GM23338 (cell line): Measurements from ENCODE around the gene NKAIN2.

ENCODE experiments used
- CREB1 ChIP-seq: fragments of 250-450 bp; sonication (Bioruptor Pico); IDR thresholded peaks from 2 replicates; pipeline ENCODE4 v1.5.0; 2020; ENCODE audit warnings: low read depth, mild to moderate bottlenecking, moderate library complexity
- EZH2 ChIP-seq: fragments of 200-600 bp; sonication (generic); IDR thresholded peaks from one replicate; pipeline ENCODE4 v1.8.0; 2017; ENCODE audit warnings: antibody characterized with exemption, mild to moderate bottlenecking, low read depth; ENCODE audit not compliant: unreplicated experiment
- EZH2phosphoT487 ChIP-seq: fragments of 200-600 bp; sonication (generic); IDR thresholded peaks from one replicate; pipeline ENCODE4 v1.8.1; 2018; ENCODE audit warnings: antibody characterized with exemption; ENCODE audit not compliant: unreplicated experiment
- JUNB ChIP-seq: IDR thresholded peaks from one replicate; pipeline ENCODE4 v1.6.1; 2016; ENCODE audit warnings: antibody characterized with exemption; ENCODE audit not compliant: unreplicated experiment
- NANOG ChIP-seq: IDR thresholded peaks from 2 replicates; pipeline ENCODE4 v1.6.1; 2016; ENCODE audit warnings: antibody characterized with exemption, borderline replicate concordance
- POLR2AphosphoS5 ChIP-seq: IDR thresholded peaks from 2 replicates; pipeline ENCODE4 v1.6.1; 2016; ENCODE audit warnings: antibody characterized with exemption, low read depth
- ZNF114 ChIP-seq: fragments of 250-450 bp; sonication (Bioruptor Pico); IDR thresholded peaks from 2 replicates; pipeline ENCODE4 v1.5.0; 2020; ENCODE audit warnings: mild to moderate bottlenecking, moderate library complexity
- ZNF331 ChIP-seq: fragments of 250-450 bp; sonication (Bioruptor Pico); IDR thresholded peaks from 2 replicates; pipeline ENCODE4 v1.5.0; 2020; ENCODE audit warnings: low read depth, mild to moderate bottlenecking, moderate library complexity
- TF ChIP-seq, protein P1 (sequence below), 2 experiments: fragments of 200-600 bp in 1 of 2; sonication (generic) in 1 of 2; conservative IDR thresholded peaks; 2 replicates each; pipeline versions ENCODE4 v1.5.1 to v1.6.1; 2016 to 2017; ENCODE audit warnings: antibody characterized with exemption in 2 of 2, low read depth in 2 of 2, mild to moderate bottlenecking in 2 of 2, moderate library complexity in 1 of 2
- TF ChIP-seq, protein P2 (sequence below): IDR thresholded peaks from one replicate; pipeline ENCODE4 v1.6.1; 2018; ENCODE audit warnings: antibody characterized with exemption; ENCODE audit not compliant: unreplicated experiment
- TF ChIP-seq, protein P3 (sequence below): IDR thresholded peaks from 2 replicates; pipeline ENCODE4 v1.6.1; 2016; ENCODE audit warnings: antibody characterized with exemption

DNA sequence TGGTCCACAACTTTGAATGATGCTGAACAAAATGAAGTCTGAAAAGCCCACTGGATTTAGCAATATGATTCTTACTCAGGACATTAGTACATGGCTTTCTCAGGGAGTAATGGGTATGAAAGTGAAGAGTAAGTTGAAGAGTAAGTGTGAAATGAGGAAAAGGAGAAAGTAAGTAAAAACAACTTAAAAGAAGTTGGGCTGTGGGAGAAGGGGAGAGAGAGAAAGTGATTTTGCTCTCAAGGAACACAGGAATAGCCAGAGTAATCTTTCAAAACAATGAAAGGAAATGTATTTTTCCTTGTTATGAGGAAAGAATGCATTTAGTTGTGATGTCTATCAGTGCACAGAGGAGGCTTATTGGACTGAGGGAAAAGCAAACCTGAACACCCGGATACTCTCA is 39.8 kb upstream of the NKAIN2 start:
- TF ChIP-seq, protein P1, sequence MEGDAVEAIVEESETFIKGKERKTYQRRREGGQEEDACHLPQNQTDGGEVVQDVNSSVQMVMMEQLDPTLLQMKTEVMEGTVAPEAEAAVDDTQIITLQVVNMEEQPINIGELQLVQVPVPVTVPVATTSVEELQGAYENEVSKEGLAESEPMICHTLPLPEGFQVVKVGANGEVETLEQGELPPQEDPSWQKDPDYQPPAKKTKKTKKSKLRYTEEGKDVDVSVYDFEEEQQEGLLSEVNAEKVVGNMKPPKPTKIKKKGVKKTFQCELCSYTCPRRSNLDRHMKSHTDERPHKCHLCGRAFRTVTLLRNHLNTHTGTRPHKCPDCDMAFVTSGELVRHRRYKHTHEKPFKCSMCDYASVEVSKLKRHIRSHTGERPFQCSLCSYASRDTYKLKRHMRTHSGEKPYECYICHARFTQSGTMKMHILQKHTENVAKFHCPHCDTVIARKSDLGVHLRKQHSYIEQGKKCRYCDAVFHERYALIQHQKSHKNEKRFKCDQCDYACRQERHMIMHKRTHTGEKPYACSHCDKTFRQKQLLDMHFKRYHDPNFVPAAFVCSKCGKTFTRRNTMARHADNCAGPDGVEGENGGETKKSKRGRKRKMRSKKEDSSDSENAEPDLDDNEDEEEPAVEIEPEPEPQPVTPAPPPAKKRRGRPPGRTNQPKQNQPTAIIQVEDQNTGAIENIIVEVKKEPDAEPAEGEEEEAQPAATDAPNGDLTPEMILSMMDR (conservative IDR thresholded peaks at IDR 0.05; ENCODE audit: low read depth in 2 of 2), result no peak
- TF ChIP-seq POLR2AphosphoS5, result no peak
- no peak for TF ChIP-seq EZH2
- TF ChIP-seq EZH2phosphoT487, result no peak
- TF ChIP-seq CREB1 (CRISPR knock-in tag), result no peak
- TF ChIP-seq, protein P2, sequence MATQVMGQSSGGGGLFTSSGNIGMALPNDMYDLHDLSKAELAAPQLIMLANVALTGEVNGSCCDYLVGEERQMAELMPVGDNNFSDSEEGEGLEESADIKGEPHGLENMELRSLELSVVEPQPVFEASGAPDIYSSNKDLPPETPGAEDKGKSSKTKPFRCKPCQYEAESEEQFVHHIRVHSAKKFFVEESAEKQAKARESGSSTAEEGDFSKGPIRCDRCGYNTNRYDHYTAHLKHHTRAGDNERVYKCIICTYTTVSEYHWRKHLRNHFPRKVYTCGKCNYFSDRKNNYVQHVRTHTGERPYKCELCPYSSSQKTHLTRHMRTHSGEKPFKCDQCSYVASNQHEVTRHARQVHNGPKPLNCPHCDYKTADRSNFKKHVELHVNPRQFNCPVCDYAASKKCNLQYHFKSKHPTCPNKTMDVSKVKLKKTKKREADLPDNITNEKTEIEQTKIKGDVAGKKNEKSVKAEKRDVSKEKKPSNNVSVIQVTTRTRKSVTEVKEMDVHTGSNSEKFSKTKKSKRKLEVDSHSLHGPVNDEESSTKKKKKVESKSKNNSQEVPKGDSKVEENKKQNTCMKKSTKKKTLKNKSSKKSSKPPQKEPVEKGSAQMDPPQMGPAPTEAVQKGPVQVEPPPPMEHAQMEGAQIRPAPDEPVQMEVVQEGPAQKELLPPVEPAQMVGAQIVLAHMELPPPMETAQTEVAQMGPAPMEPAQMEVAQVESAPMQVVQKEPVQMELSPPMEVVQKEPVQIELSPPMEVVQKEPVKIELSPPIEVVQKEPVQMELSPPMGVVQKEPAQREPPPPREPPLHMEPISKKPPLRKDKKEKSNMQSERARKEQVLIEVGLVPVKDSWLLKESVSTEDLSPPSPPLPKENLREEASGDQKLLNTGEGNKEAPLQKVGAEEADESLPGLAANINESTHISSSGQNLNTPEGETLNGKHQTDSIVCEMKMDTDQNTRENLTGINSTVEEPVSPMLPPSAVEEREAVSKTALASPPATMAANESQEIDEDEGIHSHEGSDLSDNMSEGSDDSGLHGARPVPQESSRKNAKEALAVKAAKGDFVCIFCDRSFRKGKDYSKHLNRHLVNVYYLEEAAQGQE, result no peak
- no peak for TF ChIP-seq ZNF331 (CRISPR knock-in tag)
- TF ChIP-seq NANOG, result no peak
- TF ChIP-seq ZNF114 (CRISPR knock-in tag), result no peak
- TF ChIP-seq JUNB, result no peak
- TF ChIP-seq, protein P3, sequence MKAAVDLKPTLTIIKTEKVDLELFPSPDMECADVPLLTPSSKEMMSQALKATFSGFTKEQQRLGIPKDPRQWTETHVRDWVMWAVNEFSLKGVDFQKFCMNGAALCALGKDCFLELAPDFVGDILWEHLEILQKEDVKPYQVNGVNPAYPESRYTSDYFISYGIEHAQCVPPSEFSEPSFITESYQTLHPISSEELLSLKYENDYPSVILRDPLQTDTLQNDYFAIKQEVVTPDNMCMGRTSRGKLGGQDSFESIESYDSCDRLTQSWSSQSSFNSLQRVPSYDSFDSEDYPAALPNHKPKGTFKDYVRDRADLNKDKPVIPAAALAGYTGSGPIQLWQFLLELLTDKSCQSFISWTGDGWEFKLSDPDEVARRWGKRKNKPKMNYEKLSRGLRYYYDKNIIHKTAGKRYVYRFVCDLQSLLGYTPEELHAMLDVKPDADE, result no peak
